Calu3 (cell line): ENCODE results near the gene RMI1. TPM values are rescaled to one million over a fixed set of nuclear protein-coding genes. Genes with fewer than 3 reads are reported as not detected.
A peak's percentile ranks its signal among the peaks of the same experiment; 100 is the strongest.
"Not testable (repeated sequence)": the region's sequence is repeated elsewhere in the genome, so short reads cannot be mapped to it uniquely, and the experiment has no call there.

Source experiments
- BruUV-seq: library from RNA; stranded (reverse); fragments of 400-500 nt; replicated peaks from 2 replicates; lab custom pipeline; 2021; lab: Mats Ljungman, UMichigan
- CTCF ChIA-PET: fragments of 300-600 bp; sonication (Branson Sonifier 250); formaldehyde crosslinking; loops from one replicate; lab custom pipeline; 2022; ENCODE audit warnings: antibody characterized with exemption; lab: Charles Lee
- DNase-seq: peaks from one replicate; pipeline ENCODE4 v3.0.0; 2022
- H3K27ac Mint-ChIP-seq: one replicate; pipeline ENCODE4 v1.8.0; 2022; ENCODE audit warnings: mixed read lengths; ENCODE audit not compliant: unreplicated experiment
- H3K27me3 Mint-ChIP-seq: one replicate; pipeline ENCODE4 v1.8.0; 2022; ENCODE audit warnings: mixed read lengths; ENCODE audit not compliant: unreplicated experiment
- H3K36me3 Mint-ChIP-seq: one replicate; pipeline ENCODE4 v1.8.0; 2022; ENCODE audit warnings: mild to moderate bottlenecking, moderate library complexity, mixed read lengths; ENCODE audit not compliant: insufficient read depth, unreplicated experiment
- H3K4me1 Mint-ChIP-seq: one replicate; pipeline ENCODE4 v1.8.0; 2022; ENCODE audit warnings: mild to moderate bottlenecking, low read depth, mixed read lengths; ENCODE audit not compliant: unreplicated experiment
- H3K4me3 Mint-ChIP-seq: one replicate; pipeline ENCODE4 v1.8.0; 2022; ENCODE audit warnings: mild to moderate bottlenecking, low read depth, moderate library complexity, mixed read lengths; ENCODE audit not compliant: unreplicated experiment
- H3K9me3 Mint-ChIP-seq: one replicate; pipeline ENCODE4 v1.8.0; 2022; ENCODE audit warnings: low read depth, mixed read lengths; ENCODE audit not compliant: unreplicated experiment
- CTCF ChIP-seq: fragments of 200-600 bp; IDR thresholded peaks from one replicate; pipeline ENCODE4 v1.8.0; 2022; ENCODE audit warnings: antibody characterized with exemption; ENCODE audit not compliant: unreplicated experiment
- intact Hi-C: fragments of 100-400 bp; cut with micrococcal nuclease; formaldehyde crosslinking; loops from one replicate; pipeline ENCODE4 v1.10.0; 2022; ENCODE audit not compliant: unreplicated experiment
- total RNA-seq: library from RNA; stranded (reverse); gene quantifications from 2 replicates; pipeline ENCODE4 v1.2.3, GENCODE V29; 2022

RMI1 gene
- total RNA-seq, 1 experiment from 2014 or later: 15.4 TPM

GRCh38 chr9:83937861-83938455 is 42.6 kb upstream of the RMI1 start:
- CTCF ChIA-PET: interaction anchor here (1.6 kb wide), 1 partner anchor 323 kb away, joined by 5 read pairs; no protein-coding TSS in a partner anchor
- DNase-seq: peak; percentile 28
- no TSS peak for BruUV-seq

GRCh38 chr9:83940590-83941303 is 39.9 kb upstream of the RMI1 start:
- Mint-ChIP-seq H3K4me1 (peaks cover 2% of the 10 kb centered on the region), H3K4me3 (no peak overlapping the region), H3K27me3 (no peaks in the 10 kb centered on the region), H3K36me3 (no peaks in the 10 kb centered on the region), H3K27ac (no peak overlapping the region), H3K9me3 (no peaks in the 10 kb centered on the region)
- CTCF ChIA-PET: no interaction called here
- intact Hi-C loops: no loop called here
- no peak for DNase-seq
- TF ChIP-seq CTCF: no peak
- no TSS peak for BruUV-seq

More at GRCh38 chr9:83937861-83938455, 42.6 kb upstream of the RMI1 start:
- intact Hi-C loops: loop anchor here (1.0 kb wide), 2 partner anchors 235 to 323 kb away; no protein-coding TSS in a partner anchor
- Mint-ChIP-seq H3K27ac (no peak overlapping the region), H3K9me3 (no peaks in the 10 kb centered on the region), H3K4me3 (no peak overlapping the region), H3K27me3 (no peaks in the 10 kb centered on the region), H3K4me1 (peaks cover 19% of the 10 kb centered on the region), H3K36me3 (no peaks in the 10 kb centered on the region)
- no peak for TF ChIP-seq CTCF

GRCh38 chr9:83948096-83948495 is 32.5 kb upstream of the RMI1 start:
- DNase-seq, H3K9me3 Mint-ChIP-seq, H3K27me3 Mint-ChIP-seq, H3K36me3 Mint-ChIP-seq, intact Hi-C loops, BruUV-seq, H3K4me1 Mint-ChIP-seq, H3K27ac Mint-ChIP-seq, H3K4me3 Mint-ChIP-seq, CTCF ChIA-PET: not testable (repeated sequence)

- intact Hi-C loops: no loop called here
- no peak for DNase-seq
- H3K4me1 Mint-ChIP-seq: peaks cover 8% of the 10 kb centered on the region
- H3K27me3 Mint-ChIP-seq: no peaks in the 10 kb centered on the region
- BruUV-seq: no TSS peak
- H3K4me3 Mint-ChIP-seq: peak overlapping the region; percentile 94
- H3K9me3 Mint-ChIP-seq: no peaks in the 10 kb centered on the region
- peaks cover 15% of the 10 kb centered on the region for H3K36me3 Mint-ChIP-seq
- TF ChIP-seq CTCF: no peak
- CTCF ChIA-PET: no interaction called here
- peak overlapping the region; percentile 77 for H3K27ac Mint-ChIP-seq
These were observed 24.5 kb upstream of the RMI1 start for GRCh38 chr9:83956086-83956435.
